A172 (cell line): Measurements from ENCODE around the gene ICAM1. TPM values are rescaled to one million over a fixed set of nuclear protein-coding genes. Genes with fewer than 3 reads are reported as not detected.

Source experiments
- DNase-seq: peaks from one replicate; pipeline ENCODE4 v3.0.0-alpha.2; 2015; ENCODE audit warnings: low spot score
- total RNA-seq: library from RNA; depleted of rRNA; stranded (reverse); fragments of >200 nt; shearing (Covaris generic); gene quantifications from 2 replicates; pipeline ENCODE4 v1.2.3, GENCODE V29; 2014; rRNA removed

Gene ICAM1
- total RNA-seq, 1 experiment from 2014 or later: not detected

DNA sequence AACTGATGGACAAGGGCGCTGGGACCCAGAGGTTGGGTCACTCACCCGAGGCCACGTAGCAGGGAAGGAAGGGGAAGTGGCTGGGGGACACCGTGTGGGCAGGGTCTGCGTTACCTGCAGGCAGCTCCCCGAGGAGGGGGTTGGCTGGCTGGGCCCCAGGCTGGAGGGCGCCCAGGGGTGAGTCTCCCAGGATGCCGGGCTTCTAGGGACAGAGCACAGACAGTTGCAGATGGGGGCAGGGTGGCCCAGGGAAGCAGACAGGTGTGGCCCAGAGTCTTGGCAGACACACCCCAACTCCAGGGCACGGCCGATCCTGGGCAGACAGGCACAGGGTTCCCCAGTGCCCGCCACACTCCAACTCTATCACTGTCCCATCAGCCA lies 50.5 kb downstream of the ICAM1 start:
- no peak for DNase-seq

- no peak for DNase-seq
Measured at GRCh38 chr19:10321874-10322835, 51.2 kb downstream of the ICAM1 start.

- no peak for DNase-seq
Measured at GRCh38 chr19:10325732-10326131, 54.8 kb downstream of the ICAM1 start.

GRCh38 chr19:10327793-10328192 lies 56.9 kb downstream of the ICAM1 start:
- no peak for DNase-seq

- no peak for DNase-seq
Measured at GRCh38 chr19:10328558-10329429, 57.9 kb downstream of the ICAM1 start.

DNA sequence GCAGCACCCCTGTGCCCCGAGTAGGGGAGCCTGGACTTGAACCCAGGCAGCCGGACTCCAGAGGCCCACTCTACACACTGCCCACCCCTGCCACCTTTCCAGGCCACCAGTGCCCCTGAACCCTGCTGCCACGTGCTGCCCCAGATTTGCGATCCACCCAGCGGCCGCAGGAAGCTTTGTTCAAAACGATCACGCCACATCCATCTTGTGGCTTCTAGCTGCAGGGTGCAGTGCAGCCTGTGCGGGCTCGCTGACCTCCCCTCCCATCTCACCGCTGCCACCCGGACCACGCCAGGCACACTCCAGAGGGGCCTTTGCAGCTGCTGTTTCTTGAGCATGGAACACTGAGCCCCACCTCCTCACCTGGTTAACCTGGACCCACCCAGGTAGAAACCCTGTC lies 58.6 kb downstream of the ICAM1 start:
- no peak for DNase-seq

- no peak for DNase-seq
Measured at GRCh38 chr19:10332158-10332964, 61.4 kb downstream of the ICAM1 start.

DNA sequence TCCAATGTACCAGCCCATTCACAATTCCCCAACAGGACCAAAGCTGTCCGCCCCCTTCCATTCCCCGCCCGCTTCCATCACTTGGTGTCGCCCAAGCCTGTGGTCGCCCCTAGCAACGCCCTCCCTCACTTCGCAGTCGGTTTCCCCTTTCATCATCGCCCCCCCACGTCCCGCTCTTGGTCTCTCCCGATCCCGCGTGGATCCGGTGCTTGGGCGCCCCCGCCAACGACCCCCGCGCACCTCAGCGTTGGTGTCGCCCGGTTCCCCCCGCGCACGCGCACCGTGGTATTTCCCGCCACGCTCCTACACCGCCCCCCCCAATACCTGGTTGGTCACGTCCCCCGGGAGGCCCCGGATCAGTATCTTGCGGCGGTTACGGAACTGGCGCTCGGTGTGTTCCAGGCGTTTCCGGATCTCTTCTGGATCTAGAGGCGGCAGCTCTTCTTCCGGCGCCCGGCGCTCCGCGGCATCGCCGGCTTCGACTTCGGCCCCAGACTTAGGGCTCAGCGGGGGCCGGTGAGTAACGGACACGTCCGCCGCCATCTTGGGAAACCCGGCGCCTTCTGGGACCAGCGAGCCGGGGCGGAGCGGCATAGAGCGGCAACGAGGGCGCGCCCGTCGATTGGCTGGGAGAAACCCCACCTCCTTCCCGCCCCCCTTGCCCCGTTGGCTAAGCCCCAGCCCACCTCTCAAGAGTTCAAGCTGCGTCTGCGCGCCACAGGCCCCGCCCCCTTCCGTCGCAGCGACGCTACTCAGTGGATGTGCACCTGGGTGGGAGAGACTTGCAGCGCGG lies 62.2 kb downstream of the ICAM1 start, which contains the start of gene RAVER1:
Gene RAVER1 (minus strand): TSS at position 565 of the 793 bp plus-strand sequence. CDS start 22 bp downstream, at position 543.
- DNase-seq: peak; percentile 95

- no peak for DNase-seq
Measured at GRCh38 chr19:10333758-10334587, 63.1 kb downstream of the ICAM1 start.

DNA sequence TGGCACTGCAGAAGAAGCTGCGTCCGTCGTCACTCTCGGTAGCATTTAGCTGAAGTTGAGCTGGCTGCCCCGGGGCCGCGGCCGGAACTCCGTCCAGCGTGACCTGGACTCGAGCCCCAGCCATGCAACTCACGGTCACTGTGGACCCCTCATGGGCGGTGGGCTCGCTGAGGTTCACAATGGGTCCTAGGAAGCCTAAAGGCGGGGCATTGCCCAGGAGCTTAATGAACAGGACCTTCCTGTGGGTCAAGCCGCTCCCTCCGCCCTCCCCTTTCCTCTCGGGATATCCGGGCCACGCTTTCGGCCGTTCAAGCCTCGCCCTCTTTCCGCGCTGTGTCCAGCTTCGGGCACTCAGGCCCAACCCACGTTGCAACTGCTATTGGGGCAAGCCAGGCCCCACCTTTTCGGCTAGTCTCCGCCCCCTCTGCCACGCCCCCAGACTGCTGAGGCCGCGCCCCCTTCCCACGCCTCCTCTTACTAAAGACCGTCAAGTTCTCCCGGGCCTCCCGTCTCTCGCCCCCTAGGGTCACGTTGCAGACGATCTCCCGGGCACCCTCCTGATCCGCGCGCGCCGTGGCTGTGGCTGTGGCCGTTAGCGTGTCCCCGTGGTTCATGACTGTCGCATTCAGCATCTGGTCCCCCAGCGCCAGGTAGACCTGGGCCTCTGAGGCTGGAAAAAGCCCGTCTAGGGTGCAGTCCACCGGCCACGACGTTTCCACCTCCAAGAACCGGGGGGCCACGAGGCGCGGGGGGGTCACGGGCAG lies 63.9 kb downstream of the ICAM1 start:
- DNase-seq: peak; percentile 89

DNA sequence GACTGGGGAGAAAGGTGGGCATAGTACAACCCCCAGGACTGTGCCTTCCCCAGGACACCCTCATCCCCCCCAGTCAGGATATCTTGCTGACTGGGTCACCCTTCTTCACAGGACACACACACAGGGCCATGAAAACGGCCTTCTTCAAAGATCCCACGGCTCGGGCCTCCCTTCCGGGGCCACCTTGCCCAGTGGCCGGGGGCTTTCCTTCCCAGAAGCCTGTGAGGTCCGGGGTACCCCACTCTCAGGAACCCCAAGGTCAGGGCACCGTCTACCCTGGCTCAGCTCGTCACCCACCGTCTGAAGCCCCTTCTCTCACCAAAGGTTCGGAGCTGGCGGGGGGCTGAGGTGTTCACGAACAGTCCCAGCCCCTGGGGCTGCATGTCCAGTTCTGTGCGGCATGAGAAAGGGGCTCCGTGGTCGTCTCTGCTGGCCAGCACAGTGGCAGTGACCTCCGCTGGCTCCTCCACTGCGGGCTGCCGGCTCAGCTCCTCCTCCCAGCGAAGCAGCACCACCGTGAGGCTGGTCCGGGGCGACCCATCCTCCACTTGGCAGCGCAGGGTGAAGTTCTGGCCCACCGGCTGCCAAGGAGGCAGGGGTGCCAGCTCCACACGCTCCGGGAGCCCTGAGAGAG lies 64.5 kb downstream of the ICAM1 start:
- no peak for DNase-seq

Other genes with a start within 250 kb of the ICAM1 start
- gene SHFL, start 184.8 kb upstream of the ICAM1 start, total RNA-seq: 16.5 and 20.4 TPM in 2 replicates
- 0.47 and 0.86 TPM in 2 replicates for gene ANGPTL6, start 168.4 kb upstream of the ICAM1 start, total RNA-seq
- gene PPAN, start 164.8 kb upstream of the ICAM1 start, total RNA-seq: 27.6 and 34.6 TPM in 2 replicates
- 1.5 and 2.9 TPM in 2 replicates for gene P2RY11, start 159.4 kb upstream of the ICAM1 start, total RNA-seq
- 305 and 379 TPM in 2 replicates for gene EIF3G, start 151.2 kb upstream of the ICAM1 start, total RNA-seq
- gene DNMT1, start 76.2 kb upstream of the ICAM1 start, total RNA-seq: 99.5 and 132 TPM in 2 replicates
- 1.7 and 2.5 TPM in 2 replicates for gene S1PR2, start 39.8 kb upstream of the ICAM1 start, total RNA-seq
- 130 and 157 TPM in 2 replicates for gene MRPL4, start 18.9 kb upstream of the ICAM1 start, total RNA-seq
- 0.09 and 0.24 TPM in 2 replicates for gene ICAM4, start 15.8 kb downstream of the ICAM1 start, total RNA-seq
- gene ICAM5, start 18.8 kb downstream of the ICAM1 start, total RNA-seq: 0.19 and 0.53 TPM in 2 replicates
- gene ZGLP1, start 38.7 kb downstream of the ICAM1 start, total RNA-seq: 1.3 and 1.5 TPM in 2 replicates
- 50.7 and 57.2 TPM in 2 replicates for gene FDX2, start 44.9 kb downstream of the ICAM1 start, total RNA-seq
- 26.8 and 34.9 TPM in 2 replicates for gene RAVER1, start 62.4 kb downstream of the ICAM1 start, total RNA-seq
- 3.6 and 8.9 TPM in 2 replicates for gene ICAM3, start 68.5 kb downstream of the ICAM1 start, total RNA-seq
- gene TYK2, start 109.5 kb downstream of the ICAM1 start, total RNA-seq: 59.7 and 112 TPM in 2 replicates
- gene CDC37, start 132.4 kb downstream of the ICAM1 start, total RNA-seq: 260 and 268 TPM in 2 replicates
- gene PDE4A, start 149.4 kb downstream of the ICAM1 start, total RNA-seq: 0.41 and 1.3 TPM in 2 replicates
- gene KEAP1, start 232.2 kb downstream of the ICAM1 start, total RNA-seq: 118 and 128 TPM in 2 replicates
- gene S1PR5, start 246.3 kb downstream of the ICAM1 start, total RNA-seq: 7.9 and 9.0 TPM in 2 replicates